HG03095 (cell line): ENCODE measurements around the gene THSD1.
A peak's percentile ranks its signal among the peaks of the same experiment; 100 is the strongest.

Experiments used
- ATAC-seq: cut with Tn5 transposase; IDR thresholded peaks from one replicate; pipeline ENCODE4 v1.9.1; 2021; ENCODE audit warnings: moderate library complexity; ENCODE audit not compliant: unreplicated experiment

THSD1 gene

GRCh38 chr13:52405767-52406494 is at the start of gene THSD1:
Gene THSD1 (minus strand): TSS chr13:52406172. CDS start chr13:52402600, 3,572 bp downstream.
- ATAC-seq = no peak

DNA sequence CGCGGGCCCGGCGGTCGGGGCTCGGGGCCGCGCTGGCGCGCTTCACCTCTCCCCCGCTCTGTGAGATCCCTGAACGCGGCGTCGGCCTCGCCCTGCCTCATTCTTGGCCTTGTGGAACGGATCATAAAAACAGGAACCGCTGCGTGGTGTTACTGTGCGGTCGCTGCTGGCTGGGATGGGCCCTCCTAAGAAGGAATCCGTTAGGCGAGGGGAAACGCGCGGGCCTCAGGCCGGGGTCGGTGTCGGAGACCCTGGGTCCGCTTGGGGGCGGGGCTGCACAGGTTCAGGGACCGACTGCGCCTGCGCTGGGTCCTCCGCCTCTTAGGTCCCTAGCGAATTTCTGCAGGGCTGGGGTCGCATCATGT is 49.7 kb upstream of the THSD1 start:
- peak; percentile 27 for ATAC-seq

GRCh38 chr13:52454820-52455676 is 49.1 kb upstream of the THSD1 start, which contains the start of gene CKAP2:
Gene CKAP2 (plus strand): TSS chr13:52455478. CDS start chr13:52455557, 79 bp downstream.
- ATAC-seq = peak; percentile 78

- peak; percentile 28 for ATAC-seq
These were observed 48.5 kb upstream of the THSD1 start for GRCh38 chr13:52454459-52454819.

- ATAC-seq = no peak
These were observed 46.5 kb upstream of the THSD1 start for GRCh38 chr13:52452470-52452869.

DNA sequence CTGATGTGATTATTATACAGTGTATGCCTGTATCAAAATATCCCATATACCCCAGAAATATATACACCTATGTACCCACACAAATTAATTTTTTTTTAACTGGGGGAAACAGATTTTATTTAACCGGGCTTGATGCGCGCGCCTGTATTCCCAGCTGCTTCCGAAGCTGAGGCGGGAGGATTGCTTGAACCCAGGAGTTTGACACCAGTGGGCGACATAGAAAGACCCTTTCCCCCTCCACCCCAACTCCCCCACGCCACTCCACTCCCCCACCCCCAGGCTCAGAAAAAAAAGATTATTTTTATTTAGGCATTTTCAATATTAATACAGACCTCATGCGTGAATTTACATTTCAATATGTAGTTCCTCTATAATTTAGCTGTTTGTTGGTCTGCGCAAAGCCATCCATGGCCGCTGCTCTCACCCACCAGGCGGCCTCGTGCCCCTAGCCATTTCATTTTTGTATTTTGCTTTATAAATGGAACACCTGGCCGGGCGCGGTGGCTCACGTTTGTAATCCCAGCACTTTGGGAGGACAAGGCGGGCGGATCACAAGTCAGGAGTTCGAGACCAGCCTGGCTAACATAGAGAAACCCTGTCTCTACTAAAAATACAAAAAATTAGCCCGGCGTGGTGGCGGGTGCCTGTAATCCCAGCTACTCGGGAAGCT is 45.3 kb upstream of the THSD1 start:
- ATAC-seq = no peak

GRCh38 chr13:52450793-52451116 is 44.8 kb upstream of the THSD1 start:
- ATAC-seq = no peak

- peak; percentile 60 for ATAC-seq
These were observed 44.2 kb upstream of the THSD1 start, which contains the start of gene VPS36 for GRCh38 chr13:52450012-52450792. Gene VPS36 (minus strand): TSS chr13:52450634. CDS start chr13:52450594, 40 bp downstream.

DNA sequence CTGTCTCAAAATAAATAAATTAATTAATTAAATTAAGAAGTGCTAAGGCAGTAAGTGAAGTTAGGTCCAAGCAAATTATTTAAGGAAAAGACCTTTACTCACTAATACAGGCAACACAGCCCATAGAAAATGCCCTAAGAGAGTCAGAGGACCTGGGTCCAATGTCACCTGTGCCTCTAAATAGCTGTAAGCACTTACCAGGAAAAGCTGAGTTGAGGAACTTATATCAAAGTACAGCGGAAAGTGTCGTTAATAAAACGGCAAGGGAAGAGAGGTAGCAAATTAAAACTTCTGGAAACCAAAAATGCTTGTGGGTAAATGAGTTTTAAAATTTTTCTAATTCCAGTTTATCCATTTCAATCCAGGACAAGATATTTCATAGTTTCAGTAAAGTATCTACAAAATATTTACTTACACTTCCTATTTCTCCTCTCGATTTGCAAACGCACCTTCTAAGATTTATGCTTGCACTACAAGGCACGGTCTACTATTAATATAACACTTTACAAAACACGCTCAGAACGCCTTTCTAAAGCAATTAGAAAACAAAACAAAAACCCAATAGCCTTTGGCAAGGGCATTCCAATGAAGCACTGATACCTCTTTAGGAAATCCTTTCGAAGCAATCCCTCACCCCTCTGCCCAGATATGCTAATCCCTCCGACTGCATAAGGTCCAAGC is 43.5 kb upstream of the THSD1 start:
- peak; percentile 0 for ATAC-seq

- no peak for ATAC-seq
These were observed 42.0 kb upstream of the THSD1 start for GRCh38 chr13:52447815-52448552.

- no peak for ATAC-seq
These were observed 41.4 kb upstream of the THSD1 start for GRCh38 chr13:52447354-52447753.

DNA sequence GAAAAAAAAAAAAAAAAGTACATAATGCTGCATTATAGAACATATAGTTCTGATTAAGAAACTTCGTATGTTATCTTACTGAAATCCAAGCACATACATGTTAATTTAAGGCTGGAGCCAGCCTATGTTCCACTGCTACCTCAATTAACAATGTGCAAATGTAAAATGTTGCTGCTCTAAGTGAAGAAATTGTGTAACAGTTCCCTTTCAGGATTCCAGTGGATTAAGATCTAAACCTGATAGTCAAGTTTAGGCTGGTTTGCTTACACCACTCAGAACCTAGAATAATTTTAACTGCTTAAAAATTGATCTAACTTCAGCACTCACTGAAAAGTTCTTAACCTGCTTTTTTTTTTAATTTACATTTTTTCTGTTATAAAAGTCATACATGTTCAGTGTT is 40.3 kb upstream of the THSD1 start:
- ATAC-seq = no peak

DNA sequence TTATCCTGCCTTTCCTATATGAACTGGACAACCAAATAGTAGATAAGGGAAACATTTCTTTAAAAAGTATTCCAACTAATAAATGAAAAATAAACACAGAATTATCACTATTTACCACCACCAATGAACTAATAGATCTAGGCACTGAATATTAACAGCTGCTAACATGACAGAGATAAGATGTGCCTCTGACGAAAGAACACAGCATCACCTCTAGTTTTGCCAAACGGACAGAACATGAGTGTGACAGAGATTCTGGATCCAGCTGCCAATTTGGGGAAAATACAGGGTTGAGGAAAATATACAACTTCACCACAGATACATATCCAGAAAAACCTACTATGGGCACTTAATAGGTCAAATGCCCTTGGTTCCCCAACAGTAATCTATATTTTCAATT is 26.5 kb upstream of the THSD1 start:
- no peak for ATAC-seq

GRCh38 chr13:52428295-52428694 is 22.3 kb upstream of the THSD1 start:
- ATAC-seq = no peak

- ATAC-seq = no peak
These were observed 15.2 kb upstream of the THSD1 start for GRCh38 chr13:52421216-52421615.

DNA sequence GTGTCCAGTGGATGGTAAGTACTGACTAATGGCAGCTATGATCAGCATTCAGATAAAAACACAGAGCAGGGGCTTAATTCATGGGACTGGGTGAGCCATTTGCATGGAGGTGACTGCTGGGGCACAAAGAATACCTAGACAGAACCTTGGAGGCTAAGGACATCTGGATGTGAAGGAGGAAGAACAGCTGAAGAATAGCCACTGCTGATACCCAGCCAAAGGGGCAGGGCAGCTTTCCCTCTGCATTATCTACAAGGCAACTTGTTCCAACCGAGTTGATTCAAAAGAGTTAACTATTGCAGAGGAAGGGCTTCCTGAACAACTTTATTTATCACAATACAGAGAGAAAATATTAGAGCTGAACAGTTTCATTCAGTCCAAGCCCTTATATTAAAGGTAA is 13.1 kb upstream of the THSD1 start:
- ATAC-seq = no peak

GRCh38 chr13:52414963-52415362 is 9.0 kb upstream of the THSD1 start:
- no peak for ATAC-seq

- no peak for ATAC-seq
These were observed 8.1 kb upstream of the THSD1 start for GRCh38 chr13:52414051-52414450.

DNA sequence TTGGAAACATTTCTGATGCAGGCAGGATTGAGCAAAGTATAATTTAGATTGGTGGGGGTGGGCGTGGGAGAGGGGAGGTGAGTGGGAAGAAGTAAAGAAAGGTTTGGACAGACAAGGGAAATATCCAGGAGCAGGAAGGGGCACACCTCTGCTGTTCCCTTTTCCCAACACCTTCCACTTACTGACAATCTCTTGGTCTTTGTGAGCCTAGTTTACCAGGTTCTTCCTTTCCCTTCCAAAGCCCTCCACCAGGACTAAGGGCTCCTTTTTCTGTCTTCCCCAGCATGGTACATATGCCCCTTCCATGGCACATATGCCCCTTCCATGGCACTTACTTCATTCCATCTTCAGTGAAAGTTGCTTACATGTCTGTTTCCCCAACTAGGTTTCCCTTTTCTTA is 6.2 kb upstream of the THSD1 start:
- no peak for ATAC-seq

DNA sequence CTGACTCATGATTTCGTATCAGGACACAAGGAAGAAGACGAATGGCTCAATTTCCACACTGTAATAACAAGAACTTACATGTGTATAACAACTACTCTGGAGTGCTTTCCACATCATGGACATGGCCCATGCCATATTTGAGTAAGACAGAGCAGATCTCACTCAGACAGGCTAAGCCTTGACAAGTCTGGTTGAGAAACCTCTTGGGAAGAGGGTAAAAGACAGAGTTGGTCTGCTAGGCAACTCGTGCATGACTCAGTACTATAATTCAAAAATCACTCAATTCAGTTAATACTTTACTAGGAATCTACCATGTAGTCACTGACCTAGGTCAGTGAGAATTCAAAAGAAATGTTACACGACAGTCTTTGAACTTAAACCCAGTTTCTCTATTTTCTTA is 5.7 kb upstream of the THSD1 start:
- ATAC-seq = peak; percentile 82
